ENCODE data around the gene KAT6B. TPM values are rescaled to one million over a fixed set of nuclear protein-coding genes. Genes with fewer than 3 reads are reported as not detected.
"Not testable (repeated sequence)": the region's sequence is repeated elsewhere in the genome, so short reads cannot be mapped to it uniquely, and the experiment has no call there.

Gene KAT6B
- 18.1 TPM for polyA plus RNA-seq (ENCODE audit: insufficient read length)

GRCh38 chr10:74826142-74827044, at the start of gene KAT6B:
TSS of gene KAT6B (plus strand) at chr10:74826600. CDS start at chr10:74842858, 16,258 bp downstream.
- peak; percentile 100 for DNase-seq

GRCh38 chr10:74778436-74779094, 47.8 kb upstream of the KAT6B start:
- no peak for DNase-seq

GRCh38 chr10:74781870-74782269, 44.5 kb upstream of the KAT6B start:
- DNase-seq, result not testable (repeated sequence)

- DNase-seq, result no peak
Observed at GRCh38 chr10:74784462-74784861, 41.9 kb upstream of the KAT6B start.

GRCh38 chr10:74786126-74786525, 40.3 kb upstream of the KAT6B start:
- DNase-seq, result no peak

- DNase-seq, result no peak
Observed at GRCh38 chr10:74787457-74787856, 38.9 kb upstream of the KAT6B start.

GRCh38 chr10:74791979-74792378, 34.4 kb upstream of the KAT6B start:
- DNase-seq, result not testable (repeated sequence)

- no peak for DNase-seq
Observed at GRCh38 chr10:74792726-74793125, 33.7 kb upstream of the KAT6B start.

- not testable (repeated sequence) for DNase-seq
Observed at GRCh38 chr10:74793240-74793639, 33.2 kb upstream of the KAT6B start.

GRCh38 chr10:74794531-74794930, 31.9 kb upstream of the KAT6B start:
- no peak for DNase-seq

GRCh38 chr10:74797550-74797949, 28.9 kb upstream of the KAT6B start:
- no peak for DNase-seq

GRCh38 chr10:74799721-74800221, 26.6 kb upstream of the KAT6B start:
- no peak for DNase-seq

- no peak for DNase-seq
Observed at GRCh38 chr10:74801447-74801846, 25.0 kb upstream of the KAT6B start.

- DNase-seq, result no peak
Observed at GRCh38 chr10:74808501-74808900, 17.9 kb upstream of the KAT6B start.

GRCh38 chr10:74810087-74810486, 16.3 kb upstream of the KAT6B start:
- DNase-seq, result no peak

- DNase-seq, result no peak
Observed at GRCh38 chr10:74813381-74814259, 12.8 kb upstream of the KAT6B start.

GRCh38 chr10:74814797-74815196, 11.6 kb upstream of the KAT6B start:
- DNase-seq, result no peak

- DNase-seq, result no peak
Observed at GRCh38 chr10:74816824-74817498, 9.4 kb upstream of the KAT6B start.

GRCh38 chr10:74821501-74821900, 4.9 kb upstream of the KAT6B start:
- DNase-seq, result no peak

- DNase-seq, result no peak
Observed at GRCh38 chr10:74822101-74822500, 4.3 kb upstream of the KAT6B start.

GRCh38 chr10:74822521-74823089, 3.8 kb upstream of the KAT6B start:
- DNase-seq, result no peak

GRCh38 chr10:74823791-74824183, 2.6 kb upstream of the KAT6B start:
- no peak for DNase-seq

Measured in hindlimb muscle (tissue), 1 donor.